Osteocyte (in vitro differentiated cells): ENCODE measurements around the gene PIGK. TPM values are rescaled to one million over a fixed set of nuclear protein-coding genes. Genes with fewer than 3 reads are reported as not detected.

ENCODE experiments used
- DNase-seq: peaks from one replicate; pipeline ENCODE4 v3.0.0; 2021; ENCODE audit warnings: mixed read lengths; ENCODE audit not compliant: unreplicated experiment; ENCODE audit errors: extremely low spot score
- H3K27ac Mint-ChIP-seq: one replicate; pipeline ENCODE4 v1.8.0; 2021; ENCODE audit warnings: mild to moderate bottlenecking, mixed read lengths; ENCODE audit not compliant: unreplicated experiment
- H3K27me3 Mint-ChIP-seq: one replicate; pipeline ENCODE4 v1.8.0; 2021; ENCODE audit warnings: mixed read lengths; ENCODE audit not compliant: unreplicated experiment
- H3K36me3 Mint-ChIP-seq: one replicate; pipeline ENCODE4 v1.8.0; 2021; ENCODE audit warnings: mixed read lengths; ENCODE audit not compliant: unreplicated experiment
- H3K4me1 Mint-ChIP-seq: one replicate; pipeline ENCODE4 v1.8.0; 2021; ENCODE audit warnings: mixed read lengths; ENCODE audit not compliant: unreplicated experiment
- H3K4me3 Mint-ChIP-seq: one replicate; pipeline ENCODE4 v1.8.0; 2021; ENCODE audit warnings: mild to moderate bottlenecking, moderate library complexity, mixed read lengths; ENCODE audit not compliant: unreplicated experiment
- H3K9me3 Mint-ChIP-seq: one replicate; pipeline ENCODE4 v1.8.0; 2021; ENCODE audit warnings: mixed read lengths; ENCODE audit not compliant: unreplicated experiment
- total RNA-seq: library from RNA; stranded (reverse); gene quantifications from 2 replicates; pipeline ENCODE4 v1.2.1, GENCODE V29; 2021
- TF ChIP-seq, protein P1 (sequence below): fragments of 200-600 bp; sonication (generic); IDR thresholded peaks from 2 replicates; pipeline ENCODE4 v1.5.0; 2021; ENCODE audit warnings: antibody characterized with exemption, mild to moderate bottlenecking, moderate library complexity

The PIGK gene
- total RNA-seq, 1 donor from 2014 or later: 53.8 TPM

- Mint-ChIP-seq H3K9me3 (peaks cover 18% of the 10 kb centered on the region), H3K4me1 (no peaks in the 10 kb centered on the region), H3K27me3 (no peaks in the 10 kb centered on the region), H3K27ac (no peak overlapping the region), H3K4me3 (no peak overlapping the region), H3K36me3 (peaks cover 9% of the 10 kb centered on the region)
- no peak for DNase-seq
- TF ChIP-seq, protein P1, sequence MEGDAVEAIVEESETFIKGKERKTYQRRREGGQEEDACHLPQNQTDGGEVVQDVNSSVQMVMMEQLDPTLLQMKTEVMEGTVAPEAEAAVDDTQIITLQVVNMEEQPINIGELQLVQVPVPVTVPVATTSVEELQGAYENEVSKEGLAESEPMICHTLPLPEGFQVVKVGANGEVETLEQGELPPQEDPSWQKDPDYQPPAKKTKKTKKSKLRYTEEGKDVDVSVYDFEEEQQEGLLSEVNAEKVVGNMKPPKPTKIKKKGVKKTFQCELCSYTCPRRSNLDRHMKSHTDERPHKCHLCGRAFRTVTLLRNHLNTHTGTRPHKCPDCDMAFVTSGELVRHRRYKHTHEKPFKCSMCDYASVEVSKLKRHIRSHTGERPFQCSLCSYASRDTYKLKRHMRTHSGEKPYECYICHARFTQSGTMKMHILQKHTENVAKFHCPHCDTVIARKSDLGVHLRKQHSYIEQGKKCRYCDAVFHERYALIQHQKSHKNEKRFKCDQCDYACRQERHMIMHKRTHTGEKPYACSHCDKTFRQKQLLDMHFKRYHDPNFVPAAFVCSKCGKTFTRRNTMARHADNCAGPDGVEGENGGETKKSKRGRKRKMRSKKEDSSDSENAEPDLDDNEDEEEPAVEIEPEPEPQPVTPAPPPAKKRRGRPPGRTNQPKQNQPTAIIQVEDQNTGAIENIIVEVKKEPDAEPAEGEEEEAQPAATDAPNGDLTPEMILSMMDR: no peak
Observed at GRCh38 chr1:77182083-77182482, 37.1 kb downstream of the PIGK start.

DNA sequence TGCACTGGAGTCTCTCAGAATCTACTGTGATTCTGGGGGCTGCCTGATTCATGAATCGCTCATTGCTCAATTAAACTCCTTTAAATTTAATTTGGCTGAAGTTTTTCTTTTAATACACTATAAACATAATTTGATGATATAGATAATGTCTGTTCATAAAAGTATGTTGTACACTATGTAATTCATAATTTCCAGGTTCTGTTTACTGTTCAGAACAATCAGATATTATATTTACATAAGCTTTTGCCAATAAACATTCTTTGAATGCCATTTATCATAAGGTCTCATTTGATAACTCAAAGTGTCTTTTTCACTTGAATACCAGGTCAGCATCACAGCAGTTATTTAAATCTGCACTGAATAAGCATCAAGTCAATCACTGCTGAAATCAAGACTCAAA is 39.6 kb downstream of the PIGK start:
- no peak for DNase-seq
- Mint-ChIP-seq H3K27me3 (no peaks in the 10 kb centered on the region), H3K36me3 (peaks cover 15% of the 10 kb centered on the region), H3K27ac (no peak overlapping the region), H3K4me1 (no peaks in the 10 kb centered on the region), H3K9me3 (peaks cover 28% of the 10 kb centered on the region), H3K4me3 (no peak overlapping the region)
- TF ChIP-seq, protein P1: no peak

DNA sequence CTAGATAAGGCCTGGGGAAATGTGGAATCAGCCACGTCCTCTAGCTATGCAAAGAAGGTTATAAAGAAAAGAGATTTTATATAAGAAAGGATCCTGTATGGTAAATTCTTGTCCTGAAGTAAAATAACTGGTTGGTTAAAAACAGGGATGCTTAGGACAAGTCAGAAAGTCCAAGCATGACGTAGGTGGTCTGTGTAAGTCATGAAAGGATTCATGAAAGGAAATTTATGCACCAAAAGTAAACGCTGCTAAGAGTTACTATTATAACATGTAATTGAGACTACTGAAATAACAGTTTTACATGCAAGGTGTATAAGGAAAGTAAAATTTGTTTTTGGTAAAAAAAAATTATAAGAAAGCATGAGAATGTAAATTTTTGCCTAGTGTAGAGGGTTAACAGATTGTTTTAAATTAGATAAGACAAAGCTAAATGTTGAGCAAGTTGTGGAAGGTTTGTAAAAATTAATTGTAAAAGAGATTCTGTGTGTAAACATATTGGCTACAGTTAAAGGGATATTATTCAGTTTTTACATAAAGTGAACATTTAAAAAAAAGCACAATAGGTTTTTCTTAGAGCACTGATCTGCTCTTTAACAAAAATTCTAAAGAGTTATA is 43.9 kb downstream of the PIGK start:
- Mint-ChIP-seq H3K27me3 (no peaks in the 10 kb centered on the region), H3K4me1 (peaks cover 6% of the 10 kb centered on the region), H3K27ac (no peak overlapping the region), H3K36me3 (peaks cover 18% of the 10 kb centered on the region), H3K9me3 (peaks cover 34% of the 10 kb centered on the region), H3K4me3 (no peak overlapping the region)
- DNase-seq: no peak
- TF ChIP-seq, protein P1: no peak

DNA sequence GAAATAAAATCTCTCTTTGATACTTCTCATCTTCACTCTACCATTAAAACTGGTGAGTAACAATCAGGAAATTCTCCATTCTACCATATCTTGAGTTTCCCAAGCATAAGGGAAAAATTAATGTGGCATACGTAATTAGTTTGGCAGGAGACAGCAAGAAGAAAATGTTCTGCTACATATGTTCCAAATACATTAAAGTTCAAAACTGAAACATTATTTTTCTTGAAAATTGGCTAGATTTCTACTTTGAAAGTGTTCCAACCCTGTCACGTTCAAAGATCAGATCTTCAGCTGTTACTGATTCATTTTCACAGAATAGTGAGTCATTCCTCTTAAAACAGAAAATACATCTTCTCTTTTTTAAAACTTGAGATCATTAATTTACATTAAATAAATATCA is 48.5 kb downstream of the PIGK start:
- no peak for DNase-seq
- H3K27me3 Mint-ChIP-seq: no peaks in the 10 kb centered on the region
- no peak overlapping the region for H3K4me3 Mint-ChIP-seq
- TF ChIP-seq, protein P1: no peak
- H3K36me3 Mint-ChIP-seq: peaks cover 11% of the 10 kb centered on the region
- H3K4me1 Mint-ChIP-seq: peaks cover 22% of the 10 kb centered on the region
- peaks cover 17% of the 10 kb centered on the region for H3K9me3 Mint-ChIP-seq
- peak overlapping the region; percentile 59 for H3K27ac Mint-ChIP-seq

DNA sequence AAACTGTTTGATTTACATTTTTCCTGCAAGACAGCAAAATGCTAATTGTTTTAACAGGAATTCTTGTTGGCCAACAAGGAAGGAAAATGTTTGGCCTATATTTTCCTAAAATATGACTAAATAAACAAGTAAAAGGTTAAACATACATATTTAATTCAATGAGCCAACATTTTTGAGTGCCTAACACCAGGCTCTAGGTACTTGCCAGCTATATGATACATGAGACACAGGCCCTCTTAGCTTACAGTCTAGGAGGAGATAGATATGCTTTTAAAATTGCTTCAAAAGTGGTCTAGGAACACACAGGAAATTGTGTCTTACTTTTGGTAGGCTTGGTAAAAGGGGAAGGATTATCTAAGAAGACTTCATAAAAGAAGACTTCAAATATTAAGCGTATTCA is 50.9 kb downstream of the PIGK start:
- DNase-seq: no peak
- H3K36me3 Mint-ChIP-seq: peaks cover 5% of the 10 kb centered on the region
- peak overlapping the region; percentile 12 for H3K27ac Mint-ChIP-seq
- TF ChIP-seq, protein P1: no peak
- no peaks in the 10 kb centered on the region for H3K27me3 Mint-ChIP-seq
- no peak overlapping the region for H3K4me3 Mint-ChIP-seq
- H3K4me1 Mint-ChIP-seq: peaks cover 24% of the 10 kb centered on the region
- peaks cover 10% of the 10 kb centered on the region for H3K9me3 Mint-ChIP-seq
